Tracheal epithelial cell (primary cell): ENCODE data around the gene DNASE1L1. TPM values are rescaled to one million over a fixed set of nuclear protein-coding genes. Genes with fewer than 3 reads are reported as not detected.

Experiments
- total RNA-seq: library from RNA; depleted of rRNA; stranded (reverse); fragments of >200 nt; gene quantifications from 2 replicates; pipeline ENCODE4 v1.2.1, GENCODE V29; 2014

The DNASE1L1 gene, protein sequence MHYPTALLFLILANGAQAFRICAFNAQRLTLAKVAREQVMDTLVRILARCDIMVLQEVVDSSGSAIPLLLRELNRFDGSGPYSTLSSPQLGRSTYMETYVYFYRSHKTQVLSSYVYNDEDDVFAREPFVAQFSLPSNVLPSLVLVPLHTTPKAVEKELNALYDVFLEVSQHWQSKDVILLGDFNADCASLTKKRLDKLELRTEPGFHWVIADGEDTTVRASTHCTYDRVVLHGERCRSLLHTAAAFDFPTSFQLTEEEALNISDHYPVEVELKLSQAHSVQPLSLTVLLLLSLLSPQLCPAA
- total RNA-seq = 65.8 and 69.7 TPM in 2 replicates

DNA sequence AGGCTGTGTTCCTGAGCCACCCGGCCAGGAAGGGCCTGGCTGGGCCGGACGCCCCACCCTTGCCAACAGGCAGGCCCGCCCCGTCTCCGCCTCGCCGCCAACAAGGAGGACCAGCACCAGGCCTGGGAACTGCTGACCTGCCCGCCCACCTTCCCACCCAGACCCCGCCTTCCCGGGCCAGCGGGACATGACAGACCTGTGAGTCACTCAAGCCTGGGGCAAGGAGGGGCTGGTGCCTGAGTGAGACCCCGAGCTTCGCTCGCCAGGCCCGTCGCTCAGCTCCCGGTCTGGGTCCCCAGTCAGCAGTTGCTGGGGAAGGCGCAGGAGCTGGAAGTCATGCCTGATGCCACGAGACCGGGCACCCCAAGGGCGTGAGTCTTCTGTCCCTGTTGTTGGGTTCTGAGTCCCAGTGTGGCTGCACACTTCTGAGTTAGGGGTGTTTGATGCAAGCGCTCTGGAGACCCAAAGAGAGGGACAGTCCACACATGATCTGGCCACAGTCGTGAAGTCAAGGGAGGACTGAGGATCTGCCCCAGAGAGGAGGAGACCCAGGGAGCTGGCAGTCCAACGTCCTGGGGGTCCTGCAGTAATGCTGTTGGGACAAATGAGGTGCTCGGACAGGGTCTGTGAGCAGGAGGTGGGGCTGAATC, at the start of gene DNASE1L1:
Gene DNASE1L1 (minus strand): TSS at position 33 of the 650 bp plus-strand sequence. CDS start 3,686 bp downstream, outside the sequence.

DNA sequence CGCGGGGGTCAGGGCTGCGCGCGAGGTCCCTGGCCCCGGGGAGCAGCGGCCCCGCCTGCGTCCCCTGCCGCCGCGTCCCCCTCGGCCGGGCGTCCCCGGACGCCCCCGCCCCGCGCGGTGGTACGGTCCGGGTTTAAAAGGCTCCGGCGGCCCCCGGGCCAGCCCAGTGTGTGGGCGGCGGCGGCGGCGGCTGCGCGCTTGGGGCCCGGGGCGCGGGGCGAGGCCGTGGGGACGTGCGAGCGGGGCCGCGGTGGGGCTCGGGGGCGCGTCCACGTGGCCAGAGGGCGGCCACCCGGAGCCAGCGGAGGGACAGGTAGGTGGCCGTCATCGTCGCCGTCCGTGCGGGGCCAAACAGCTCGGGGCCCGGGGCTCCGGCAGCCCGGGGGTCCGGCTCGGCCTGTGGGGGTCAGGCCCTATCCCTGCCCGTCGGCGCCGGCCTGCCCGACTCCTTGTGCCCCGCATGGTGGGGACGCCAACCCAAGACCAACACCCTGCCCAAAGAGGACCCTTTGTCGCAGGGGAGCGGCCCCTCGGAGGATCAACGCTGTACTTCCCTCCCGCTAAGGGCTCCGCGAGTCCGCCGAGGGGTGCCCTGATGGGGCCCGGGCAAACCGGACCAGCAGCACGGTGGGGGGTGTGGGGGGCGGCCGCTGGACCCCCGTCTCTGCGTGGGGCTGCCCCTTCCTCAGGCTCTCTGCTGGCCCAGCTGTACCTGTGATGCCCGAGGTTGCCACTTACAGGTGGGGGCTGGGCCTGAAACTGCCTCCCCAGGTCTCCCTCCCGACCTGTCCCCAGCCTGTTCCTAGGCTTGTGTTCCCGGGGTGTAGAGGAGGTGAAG, 49.3 kb upstream of the DNASE1L1 start, which contains the start of gene PLXNA3:
Gene PLXNA3 (plus strand): TSS at position 166 of the 838 bp plus-strand sequence. CDS start 1,903 bp downstream, outside the sequence.

DNA sequence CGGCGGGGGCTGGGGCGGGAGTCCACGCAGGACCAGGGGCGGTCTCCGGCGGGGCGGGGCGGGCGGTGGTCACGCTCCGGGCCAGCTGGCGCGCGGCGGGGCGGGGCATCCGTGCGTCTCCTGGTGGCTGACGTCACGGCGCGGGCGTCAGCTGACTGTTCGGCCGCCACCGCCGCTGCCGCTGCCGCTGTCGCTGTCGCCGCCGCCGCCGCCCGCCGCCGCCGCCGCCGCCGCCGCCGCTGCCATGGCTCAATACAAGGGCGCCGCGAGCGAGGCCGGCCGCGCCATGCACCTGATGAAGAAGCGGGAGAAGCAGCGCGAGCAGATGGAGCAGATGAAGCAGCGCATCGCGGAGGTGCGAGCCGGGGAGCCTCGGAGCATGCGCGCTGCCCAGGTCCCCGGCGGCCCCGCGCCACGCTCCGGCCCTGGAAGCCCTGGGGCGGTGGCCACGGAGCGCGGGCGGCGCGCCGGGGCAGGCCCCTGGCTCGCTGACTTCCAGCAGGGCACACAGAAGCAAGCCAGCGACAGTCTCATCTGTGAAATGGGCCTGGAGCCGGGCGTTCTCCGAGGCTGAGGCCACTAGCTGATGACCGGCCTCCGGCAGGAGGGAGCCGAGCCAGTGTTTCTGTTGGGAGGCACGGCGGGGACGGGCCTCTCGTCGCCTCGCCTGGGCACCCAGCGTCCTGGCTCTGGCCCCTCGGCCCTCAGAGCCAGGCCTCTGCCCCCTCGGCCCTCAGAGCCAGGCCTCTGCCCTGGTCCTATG, 35.1 kb upstream of the DNASE1L1 start, which contains the start of gene FAM50A:
Gene FAM50A (plus strand): TSS at position 150 of the 763 bp plus-strand sequence. CDS start 95 bp downstream, at position 245.

DNA sequence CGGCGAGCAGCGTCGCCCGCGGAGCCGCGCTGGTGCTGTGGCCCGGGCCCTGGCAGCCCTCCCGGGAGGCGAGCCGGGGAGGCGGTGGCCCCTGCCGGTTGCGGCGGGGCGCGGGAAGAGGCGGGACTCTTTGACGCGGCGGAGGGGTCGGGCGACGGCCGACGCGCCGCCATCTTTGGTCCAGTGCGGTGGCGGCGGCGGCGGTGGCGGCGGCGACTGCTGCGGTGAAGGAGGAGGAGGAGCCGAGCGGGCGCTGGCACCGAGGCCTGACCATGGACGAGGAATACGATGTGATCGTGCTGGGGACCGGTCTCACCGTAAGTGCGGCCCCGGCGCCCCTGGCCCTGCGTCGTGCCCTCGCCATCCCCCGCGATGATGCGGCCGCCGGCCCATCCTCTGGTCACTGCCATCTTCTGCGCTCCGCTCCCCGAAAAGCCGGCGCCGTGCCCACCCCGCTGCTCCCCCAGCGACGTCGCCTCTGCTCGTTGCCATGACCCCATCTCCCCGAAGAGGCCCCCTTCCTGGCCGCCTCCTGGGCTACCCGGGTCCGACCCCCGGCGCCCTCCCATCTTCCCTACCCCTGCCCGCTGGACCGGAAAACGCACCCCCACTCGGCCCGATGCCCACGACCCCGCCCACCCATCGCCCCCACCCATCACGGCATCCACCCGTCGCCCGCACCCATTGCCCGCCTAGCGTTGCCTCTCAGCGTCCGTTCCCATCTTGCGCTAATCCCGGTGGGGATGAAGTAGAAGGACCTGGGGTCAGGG, 28.1 kb upstream of the DNASE1L1 start, which contains the start of gene GDI1:
Gene GDI1 (plus strand): TSS at position 172 of the 770 bp plus-strand sequence. CDS start 101 bp downstream, at position 273.

DNA sequence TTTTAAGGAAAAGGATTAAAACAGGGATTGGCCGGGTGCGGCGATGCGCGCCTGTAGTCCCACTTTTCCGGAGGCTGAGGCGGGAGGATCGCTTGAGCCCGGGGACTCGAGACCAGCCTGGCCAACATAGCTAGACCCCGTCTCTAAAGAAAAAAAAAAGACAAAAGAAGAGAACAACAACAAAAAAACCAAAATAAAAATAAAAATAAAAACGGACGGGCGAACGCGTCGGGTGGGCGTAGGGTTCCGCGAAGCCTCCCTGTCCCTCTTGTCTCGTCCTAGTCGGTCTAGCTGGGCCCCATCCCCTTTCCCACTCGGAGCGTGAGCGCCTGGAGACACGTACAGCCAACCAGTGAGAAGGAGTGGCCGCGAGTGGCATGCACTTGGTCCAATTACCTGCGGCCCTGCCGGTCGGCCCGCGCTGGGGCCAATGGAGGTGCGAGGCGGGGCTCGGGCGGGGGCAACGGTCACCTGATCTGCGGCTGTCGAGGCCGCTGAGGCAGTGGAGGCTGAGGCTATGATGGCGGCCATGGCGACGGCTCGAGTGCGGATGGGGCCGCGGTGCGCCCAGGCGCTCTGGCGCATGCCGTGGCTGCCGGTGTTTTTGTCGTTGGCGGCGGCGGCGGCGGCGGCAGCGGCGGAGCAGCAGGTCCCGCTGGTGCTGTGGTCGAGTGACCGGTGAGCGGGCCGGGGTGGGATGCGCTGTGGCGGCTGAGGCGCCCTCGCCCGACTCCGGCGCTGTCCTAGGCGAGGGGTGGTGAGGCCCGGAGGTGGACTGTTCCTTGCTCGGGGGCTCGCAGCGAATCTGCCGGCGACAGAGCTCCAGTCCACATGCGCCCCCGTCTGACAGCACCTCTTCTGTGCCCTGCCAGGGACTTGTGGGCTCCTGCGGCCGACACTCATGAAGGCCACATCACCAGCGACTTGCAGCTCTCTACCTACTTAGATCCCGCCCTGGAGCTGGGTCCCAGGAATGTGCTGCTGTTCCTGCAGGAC, 19.4 kb upstream of the DNASE1L1 start, which contains the start of gene ATP6AP1:
Gene ATP6AP1 (plus strand): TSS at position 502 of the 996 bp plus-strand sequence. CDS start 16 bp downstream, at position 518.

DNA sequence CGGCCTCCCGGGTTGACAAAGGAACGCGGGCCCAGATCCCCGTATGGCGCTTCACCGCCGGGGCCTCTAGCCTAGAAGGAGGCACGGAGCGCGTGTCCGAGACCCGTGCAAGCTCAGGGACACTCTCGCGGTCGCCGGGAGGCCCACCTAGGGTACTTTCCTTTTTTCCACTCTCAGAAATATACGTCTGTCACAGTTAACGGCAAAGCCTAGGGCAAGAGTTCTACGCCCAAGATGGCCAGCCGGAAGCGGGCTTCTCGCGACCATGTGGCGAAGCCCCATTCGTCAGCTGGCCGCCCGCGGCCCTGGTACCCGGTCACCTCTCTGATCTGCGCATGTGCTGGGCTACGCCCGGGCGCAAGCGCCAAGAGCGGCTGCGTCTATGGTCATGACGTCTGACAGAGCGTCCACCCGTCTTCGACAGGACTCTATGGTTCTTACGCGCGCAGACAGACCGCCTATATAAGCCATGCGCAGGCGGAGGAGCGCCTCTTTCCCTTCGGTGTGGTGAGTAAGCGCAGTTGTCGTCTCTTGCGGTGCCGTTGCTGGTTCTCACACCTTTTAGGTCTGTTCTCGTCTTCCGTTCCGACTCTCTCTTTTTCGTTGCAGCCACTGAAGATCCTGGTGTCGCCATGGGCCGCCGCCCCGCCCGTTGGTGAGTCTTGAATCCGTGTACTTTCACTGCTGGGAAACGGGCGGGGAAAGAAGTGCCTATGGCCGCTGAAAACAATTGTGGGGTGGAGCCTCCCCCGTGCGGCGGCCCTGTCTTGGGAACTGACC, 11.0 kb downstream of the DNASE1L1 start, which contains the start of gene RPL10:
Gene RPL10 (plus strand): TSS at position 490 of the 780 bp plus-strand sequence. CDS start 143 bp downstream, at position 633.

DNA sequence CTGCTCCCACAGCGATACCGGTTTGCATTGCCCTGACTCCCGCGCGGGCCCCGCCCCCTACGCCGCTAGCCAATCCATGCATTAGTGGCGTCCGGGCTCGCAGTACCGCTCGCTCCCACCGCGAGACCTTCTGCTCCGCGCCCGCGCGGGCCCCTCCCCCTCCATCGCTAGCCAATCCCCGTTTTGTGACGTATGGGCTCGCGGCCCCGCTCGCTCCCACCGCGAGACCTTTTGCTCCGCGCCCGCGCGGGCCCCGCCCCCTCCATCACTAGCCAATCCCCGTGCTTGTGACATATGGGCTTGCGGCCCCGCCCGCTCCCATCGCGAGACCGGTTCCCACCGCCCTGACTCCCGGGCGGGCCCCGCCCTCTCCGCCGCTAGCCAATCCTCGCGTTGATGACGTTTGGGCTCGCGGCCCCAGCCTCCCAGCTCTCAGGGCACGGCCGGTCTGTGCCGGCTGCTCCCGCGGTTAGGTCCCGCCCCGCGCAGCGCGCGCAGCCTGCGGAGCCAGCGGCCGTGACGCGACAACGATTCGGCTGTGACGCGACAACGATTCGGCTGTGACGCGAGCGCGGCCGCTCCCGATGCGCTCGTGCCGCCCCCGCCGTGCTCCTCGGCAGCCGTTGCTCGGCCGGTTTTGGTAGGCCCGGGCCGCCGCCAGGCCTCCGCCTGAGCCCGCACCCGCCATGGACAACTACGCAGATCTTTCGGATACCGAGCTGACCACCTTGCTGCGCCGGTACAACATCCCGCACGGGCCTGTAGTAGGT, 30.1 kb downstream of the DNASE1L1 start, which contains the start of gene EMD:
Gene EMD (plus strand): TSS at position 497 of the 770 bp plus-strand sequence. CDS start 190 bp downstream, at position 687.

DNA sequence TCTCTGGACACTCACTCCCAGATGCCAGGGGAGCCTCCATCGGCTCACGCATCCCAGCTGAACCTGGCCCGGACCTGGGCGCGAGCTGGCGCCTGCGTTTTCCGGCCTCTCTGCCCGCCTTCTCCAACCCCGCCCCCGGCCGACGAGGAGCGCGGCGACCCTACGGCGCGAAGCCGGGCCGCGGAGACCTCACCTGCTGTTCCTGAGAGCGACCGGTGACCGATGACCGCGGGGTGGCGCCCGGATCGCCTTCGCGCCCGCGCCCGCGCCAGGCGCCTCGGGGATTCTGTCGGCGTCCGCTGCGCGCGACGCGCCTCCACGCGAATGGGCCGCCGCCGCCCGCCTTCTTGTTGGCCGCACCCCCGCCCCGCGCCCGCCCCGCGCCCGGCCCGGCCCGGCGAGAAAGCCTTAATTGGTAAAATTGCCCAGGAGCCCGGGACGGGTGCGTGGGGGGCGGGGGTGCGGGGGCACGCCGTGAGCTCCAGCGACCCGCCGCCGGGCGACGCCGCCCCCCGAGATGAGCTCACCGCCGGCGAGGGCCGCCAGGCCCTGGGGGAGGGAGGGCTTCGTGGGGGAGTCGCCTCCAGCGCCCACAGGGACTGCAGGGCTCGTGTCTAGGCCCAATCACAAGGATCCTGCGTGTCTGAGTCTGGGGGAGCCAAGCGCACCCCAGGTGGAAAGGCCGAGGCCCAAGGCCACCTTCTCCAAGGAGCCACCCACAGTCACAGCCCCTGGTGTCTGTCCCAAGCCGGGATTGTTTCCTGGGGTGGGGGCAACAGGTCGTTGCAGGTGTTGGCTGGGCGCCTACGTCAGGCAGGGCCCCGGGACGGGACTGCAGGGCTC, 34.5 kb downstream of the DNASE1L1 start, which contains the start of gene FLNA:
Gene FLNA (minus strand): TSS at position 322 of the 843 bp plus-strand sequence. CDS start 3,389 bp downstream, outside the sequence.

Other genes starting within 250 kb of the DNASE1L1 start
- not detected in 2 replicates for gene OPN1MW, start 226.7 kb downstream of the DNASE1L1 start, total RNA-seq
- gene OPN1MW2, start 189.5 kb downstream of the DNASE1L1 start, total RNA-seq = not detected in 2 replicates
- not detected in 2 replicates for gene OPN1MW3, start 151.7 kb downstream of the DNASE1L1 start, total RNA-seq
- not detected in 2 replicates for gene TEX28, start 114.1 kb downstream of the DNASE1L1 start, total RNA-seq
- not detected in 2 replicates for gene TKTL1, start 113.5 kb downstream of the DNASE1L1 start, total RNA-seq
- 796 and 1,439 TPM in 2 replicates for gene FLNA, start 34.6 kb downstream of the DNASE1L1 start, total RNA-seq
- gene EMD, start 30.0 kb downstream of the DNASE1L1 start, total RNA-seq = 17.3 and 17.4 TPM in 2 replicates
- gene RPL10, start 10.9 kb downstream of the DNASE1L1 start, total RNA-seq = 5,235 and 8,047 TPM in 2 replicates
- 23.7 and 27.0 TPM in 2 replicates for gene TAFAZZIN, start 2.3 kb upstream of the DNASE1L1 start, total RNA-seq
- gene ATP6AP1, start 19.4 kb upstream of the DNASE1L1 start, total RNA-seq = 69.6 and 81.0 TPM in 2 replicates
- gene GDI1, start 27.9 kb upstream of the DNASE1L1 start, total RNA-seq = 38.8 and 56.4 TPM in 2 replicates
- 44.1 and 60.5 TPM in 2 replicates for gene FAM50A, start 34.9 kb upstream of the DNASE1L1 start, total RNA-seq
- gene PLXNA3, start 49.0 kb upstream of the DNASE1L1 start, total RNA-seq = 11.3 TPM in 2 replicates
- gene LAGE3, start 70.0 kb upstream of the DNASE1L1 start, total RNA-seq = 16.8 and 34.5 TPM in 2 replicates
- gene UBL4A, start 77.4 kb upstream of the DNASE1L1 start, total RNA-seq = 56.6 and 82.7 TPM in 2 replicates
- gene SLC10A3, start 81.4 kb upstream of the DNASE1L1 start, total RNA-seq = 20.5 and 22.4 TPM in 2 replicates
- 31.1 and 36.1 TPM in 2 replicates for gene FAM3A, start 107.0 kb upstream of the DNASE1L1 start, total RNA-seq
- 23.9 and 49.9 TPM in 2 replicates for gene G6PD, start 137.6 kb upstream of the DNASE1L1 start, total RNA-seq
- 11.7 and 11.8 TPM in 2 replicates for gene IKBKG, start 138.4 kb upstream of the DNASE1L1 start, total RNA-seq
- not detected in 2 replicates for gene CTAG1A, start 175.9 kb upstream of the DNASE1L1 start, total RNA-seq
- gene CTAG1B, start 210.0 kb upstream of the DNASE1L1 start, total RNA-seq = not detected in 2 replicates
- not detected in 2 replicates for gene CTAG2, start 244.3 kb upstream of the DNASE1L1 start, total RNA-seq